DND-41 (cell line): ENCODE data around the gene ZC3H18.

Experiments
- EZH2 ChIP-seq: IDR thresholded peaks from 3 replicates; pipeline ENCODE4 v1.6.1; 2012; ENCODE audit warnings: borderline replicate concordance, low read depth, mild to moderate bottlenecking, moderate library complexity, low read length, inconsistent platforms; ENCODE audit not compliant: severe bottlenecking
- TF ChIP-seq, protein P1 (sequence below): IDR thresholded peaks from 2 replicates; pipeline ENCODE4 v1.5.1; 2012; ENCODE audit warnings: borderline replicate concordance, low read length, moderate library complexity, mild to moderate bottlenecking; ENCODE audit not compliant: poor library complexity, severe bottlenecking; ENCODE audit errors: extremely low read depth

GRCh38 chr16:88531931-88532433 is 38.2 kb upstream of the ZC3H18 start:
- TF ChIP-seq, protein P1, sequence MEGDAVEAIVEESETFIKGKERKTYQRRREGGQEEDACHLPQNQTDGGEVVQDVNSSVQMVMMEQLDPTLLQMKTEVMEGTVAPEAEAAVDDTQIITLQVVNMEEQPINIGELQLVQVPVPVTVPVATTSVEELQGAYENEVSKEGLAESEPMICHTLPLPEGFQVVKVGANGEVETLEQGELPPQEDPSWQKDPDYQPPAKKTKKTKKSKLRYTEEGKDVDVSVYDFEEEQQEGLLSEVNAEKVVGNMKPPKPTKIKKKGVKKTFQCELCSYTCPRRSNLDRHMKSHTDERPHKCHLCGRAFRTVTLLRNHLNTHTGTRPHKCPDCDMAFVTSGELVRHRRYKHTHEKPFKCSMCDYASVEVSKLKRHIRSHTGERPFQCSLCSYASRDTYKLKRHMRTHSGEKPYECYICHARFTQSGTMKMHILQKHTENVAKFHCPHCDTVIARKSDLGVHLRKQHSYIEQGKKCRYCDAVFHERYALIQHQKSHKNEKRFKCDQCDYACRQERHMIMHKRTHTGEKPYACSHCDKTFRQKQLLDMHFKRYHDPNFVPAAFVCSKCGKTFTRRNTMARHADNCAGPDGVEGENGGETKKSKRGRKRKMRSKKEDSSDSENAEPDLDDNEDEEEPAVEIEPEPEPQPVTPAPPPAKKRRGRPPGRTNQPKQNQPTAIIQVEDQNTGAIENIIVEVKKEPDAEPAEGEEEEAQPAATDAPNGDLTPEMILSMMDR: no peak
- TF ChIP-seq EZH2: no peak
